Liver (tissue), 9 donors: ENCODE measurements around the gene EEIG1. TPM values are rescaled to one million over a fixed set of nuclear protein-coding genes. Genes with fewer than 3 reads are reported as not detected.

ENCODE experiments used
- DNase-seq: peaks from one replicate; pipeline ENCODE4 v3.0.0-alpha.2; 2017; ENCODE audit warnings: low spot score
- H3K27ac ChIP-seq, 2 donors: one replicate each; pipeline ENCODE4 v1.7.0; 2013; ENCODE audit warnings: inconsistent platforms in 2 of 2, low read length in 2 of 2, control low read depth in 1 of 2, low read depth in 1 of 2, mild to moderate bottlenecking in 1 of 2
- H3K27me3 ChIP-seq, 4 donors: one replicate each; pipeline versions ENCODE4 v1.6.1 to v1.7.0; 2013; ENCODE audit warnings: low read length in 3 of 4, inconsistent platforms in 1 of 4, mild to moderate bottlenecking in 1 of 4, moderate library complexity in 1 of 4; ENCODE audit not compliant: control insufficient read depth in 4 of 4, insufficient read depth in 4 of 4
- H3K36me3 ChIP-seq, 4 donors: one replicate each; pipeline versions ENCODE4 v1.6.1 to v1.7.0; 2013; ENCODE audit warnings: low read length in 3 of 4, mild to moderate bottlenecking in 3 of 4, low read depth in 1 of 4, moderate library complexity in 1 of 4; ENCODE audit not compliant: control insufficient read depth in 4 of 4, insufficient read depth in 3 of 4
- H3K4me1 ChIP-seq, 4 donors: one replicate each; pipeline versions ENCODE4 v1.6.1 to v1.7.0; 2013; ENCODE audit warnings: low read length in 3 of 4, mild to moderate bottlenecking in 3 of 4, moderate library complexity in 1 of 4; ENCODE audit not compliant: control insufficient read depth in 4 of 4, insufficient read depth in 4 of 4
- H3K4me3 ChIP-seq, 3 donors: one replicate each; pipeline versions ENCODE4 v1.6.1 to v1.7.0; 2013; ENCODE audit warnings: low read length in 3 of 3, control low read depth in 1 of 3, low read depth in 1 of 3, mild to moderate bottlenecking in 1 of 3
- H3K9ac ChIP-seq, 2 donors: one replicate each; pipeline ENCODE4 v1.7.0; 2013; ENCODE audit warnings: low read length in 2 of 2, mild to moderate bottlenecking in 2 of 2, moderate library complexity in 2 of 2, control low read depth in 1 of 2, low read depth in 1 of 2
- H3K9me3 ChIP-seq, 4 donors: one replicate each; pipeline versions ENCODE4 v1.6.1 to v1.7.0; 2013; ENCODE audit warnings: low read length in 3 of 4; ENCODE audit not compliant: control insufficient read depth in 4 of 4
- ATF3 ChIP-seq: IDR thresholded peaks from 2 replicates; pipeline ENCODE4 v1.6.1; 2016; ENCODE audit warnings: antibody characterized with exemption
- CTCF ChIP-seq: fragments of 150-350 bp; IDR thresholded peaks from 2 replicates; pipeline ENCODE4 v1.5.1; 2017; ENCODE audit warnings: improper control_type of control experiment, low read depth, low read length; ENCODE audit not compliant: missing input control
- EGR1 ChIP-seq, 2 donors: IDR thresholded peaks; 2 replicates each; pipeline ENCODE4 v1.6.1; 2016 to 2018; ENCODE audit warnings: antibody characterized with exemption in 2 of 2, low read depth in 2 of 2
- FOXA1 ChIP-seq: IDR thresholded peaks from 2 replicates; pipeline ENCODE4 v1.6.1; 2016; ENCODE audit warnings: antibody characterized with exemption
- FOXA2 ChIP-seq: IDR thresholded peaks from 2 replicates; pipeline ENCODE4 v1.6.1; 2016; ENCODE audit warnings: antibody characterized with exemption
- GABPA ChIP-seq, 2 donors: IDR thresholded peaks in 1 of 2; conservative IDR thresholded peaks in 1 of 2; 2 replicates each; pipeline ENCODE4 v1.6.1; 2016; ENCODE audit warnings: antibody characterized with exemption in 2 of 2, mild to moderate bottlenecking in 1 of 2, moderate library complexity in 1 of 2
- HNF4A ChIP-seq, 2 donors: conservative IDR thresholded peaks; 2 replicates each; pipeline ENCODE4 v1.6.1; 2016; ENCODE audit warnings: antibody characterized with exemption in 2 of 2, mild to moderate bottlenecking in 2 of 2
- HNF4G ChIP-seq: IDR thresholded peaks from 2 replicates; pipeline ENCODE4 v1.6.1; 2016; ENCODE audit warnings: antibody characterized with exemption
- JUND ChIP-seq, 2 donors: IDR thresholded peaks; 2 replicates each; pipeline ENCODE4 v1.6.1; 2016; ENCODE audit warnings: antibody characterized with exemption in 2 of 2
- MAX ChIP-seq: IDR thresholded peaks from 2 replicates; pipeline ENCODE4 v1.6.1; 2016; ENCODE audit warnings: antibody characterized with exemption
- NR2F2 ChIP-seq: IDR thresholded peaks from 2 replicates; pipeline ENCODE4 v1.6.1; 2016; ENCODE audit warnings: antibody characterized with exemption
- RAD21 ChIP-seq, 2 donors: IDR thresholded peaks; 2 replicates each; pipeline ENCODE4 v1.6.1; 2016; ENCODE audit warnings: antibody characterized with exemption in 2 of 2, mild to moderate bottlenecking in 2 of 2
- REST ChIP-seq: IDR thresholded peaks from 2 replicates; pipeline ENCODE4 v1.6.1; 2016; ENCODE audit warnings: antibody characterized with exemption, mild to moderate bottlenecking
- RXRA ChIP-seq, 2 donors: IDR thresholded peaks; 2 replicates each; pipeline ENCODE4 v1.6.1; 2017 to 2018; ENCODE audit warnings: antibody characterized with exemption in 2 of 2, mild to moderate bottlenecking in 1 of 2
- SP1 ChIP-seq: IDR thresholded peaks from 2 replicates; pipeline ENCODE4 v1.6.1; 2018; ENCODE audit warnings: antibody characterized with exemption, mild to moderate bottlenecking
- TAF1 ChIP-seq: conservative IDR thresholded peaks from 2 replicates; pipeline ENCODE4 v1.6.1; 2016; ENCODE audit warnings: antibody characterized with exemption, mild to moderate bottlenecking
- YY1 ChIP-seq: IDR thresholded peaks from 2 replicates; pipeline ENCODE4 v1.6.1; 2016; ENCODE audit warnings: antibody characterized with exemption, mild to moderate bottlenecking
- ZBTB33 ChIP-seq: IDR thresholded peaks from 2 replicates; pipeline ENCODE4 v1.6.1; 2016; ENCODE audit warnings: antibody characterized with exemption
- WGBS: extraction: QIAGEN DNeasy Blood & Tissue Kit; methylation state at CpG from one replicate; pipeline ENCODE4 v1.1.7; 2013; 5-methylcytosine and 5-hydroxymethylcytosine counted together
- polyA plus RNA-seq, 2 donors: library from polyadenylated mRNA; stranded (reverse) in 1 of 2; unstranded in 1 of 2; fragments of 200-250 nt in 1 of 2; fragments of >200 nt in 1 of 2; fragmentation: Nextera tagmentation in 1 of 2; extraction: Ambion mirVana in 1 of 2; gene quantifications; one replicate each; pipeline versions ENCODE4 v1.2.1 to v1.2.3, GENCODE V29; 2013 to 2015
- total RNA-seq, 2 donors: library from RNA; depleted of rRNA; stranded (reverse); fragments of >200 nt; gene quantifications; one replicate each; pipeline ENCODE4 v1.2.3, GENCODE V29; 2014
- donor health status: healthy.
- donor health status: healthy.
- donor health status: healthy.
- donor health status: healthy.
- donor health status: healthy.

Gene EEIG1
- total and polyA plus RNA-seq, 4 donors, result 4.9 to 14.3 (median 8.9) TPM

GRCh38 chr9:127940593-127940992 is 40.2 kb downstream of the EEIG1 start:
- DNase-seq, result no peak
- H3K36me3 ChIP-seq, result peaks cover 10 to 27% (median 14%) of the 10 kb centered on the region in 4 donors
- no peak overlapping the region for H3K27ac ChIP-seq
- H3K9ac ChIP-seq, result no peak overlapping the region
- peaks cover 0 to 22% (median 15%) of the 10 kb centered on the region in 4 donors for H3K4me1 ChIP-seq
- H3K9me3 ChIP-seq, result no peaks in the 10 kb centered on the region
- no peak overlapping the region for H3K4me3 ChIP-seq
- TF ChIP-seq NR2F2 (no peak), FOXA1 (no peak), FOXA2 (no peak), REST (no peak)
- H3K27me3 ChIP-seq, result no peaks in the 10 kb centered on the region
- WGBS, result 93% methylated on average over 4 of the region's 4 CpGs

GRCh38 chr9:127938298-127938690 is 42.5 kb downstream of the EEIG1 start:
- Histone ChIP-seq H3K27ac (peak overlapping the region; percentile 10 to 21), H3K9ac (no peak overlapping the region), H3K36me3 (peaks cover 4 to 11% (median 8%) of the 10 kb centered on the region in 4 donors), H3K27me3 (no peaks in the 10 kb centered on the region), H3K9me3 (no peaks in the 10 kb centered on the region), H3K4me1 (peaks cover 0 to 22% (median 15%) of the 10 kb centered on the region in 4 donors), H3K4me3 (peak overlapping the region in 2 of 3 donors; percentile 75 to 84)
- DNase-seq, result no peak
- 26% methylated on average over 25 of the region's 25 CpGs for WGBS
- TF ChIP-seq HNF4G (no peak), MAX (no peak), YY1 (no peak), EGR1 (IDR thresholded peaks at IDR 0.05; ENCODE audit: low read depth in 2 of 2) (no peak), REST (no peak), FOXA2 (no peak), FOXA1 (no peak), RAD21 (IDR thresholded peaks at IDR 0.05) (no peak), GABPA (IDR thresholded peaks at IDR 0.05 in 1 of 2, conservative IDR thresholded peaks at IDR 0.05 in 1 of 2) (no peak), TAF1 (no peak), ATF3 (no peak), SP1 (no peak), NR2F2 (no peak), ZBTB33 (no peak), HNF4A (conservative IDR thresholded peaks at IDR 0.05) (no peak), RXRA (IDR thresholded peaks at IDR 0.05) (no peak), CTCF (no peak), JUND (IDR thresholded peaks at IDR 0.05) (no peak)
